Ishikawa (cell line): Measurements from ENCODE around the gene FAM162A.

Experiments
- CREB1 ChIP-seq: IDR thresholded peaks from 2 replicates; pipeline ENCODE4 v1.6.1; 2012; ENCODE audit warnings: low read depth
- EGR1 ChIP-seq: IDR thresholded peaks from 2 replicates; pipeline ENCODE4 v1.6.1; 2012
- EP300 ChIP-seq: IDR thresholded peaks from 2 replicates; pipeline ENCODE4 v1.6.1; 2012; ENCODE audit warnings: borderline replicate concordance
- FOXM1 ChIP-seq: IDR thresholded peaks from 2 replicates; pipeline ENCODE4 v1.6.1; 2012; ENCODE audit warnings: low read depth, borderline replicate concordance
- RAD21 ChIP-seq: IDR thresholded peaks from 2 replicates; pipeline ENCODE4 v1.6.1; 2012; ENCODE audit warnings: low read depth
- TAF1 ChIP-seq: IDR thresholded peaks from 2 replicates; pipeline ENCODE4 v1.6.1; 2012; ENCODE audit warnings: low read depth, mild to moderate bottlenecking
- TCF12 ChIP-seq: IDR thresholded peaks from 2 replicates; pipeline ENCODE4 v1.6.1; 2012; ENCODE audit warnings: low read depth
- TEAD4 ChIP-seq: IDR thresholded peaks from 2 replicates; pipeline ENCODE4 v1.6.1; 2012
- YY1 ChIP-seq: IDR thresholded peaks from 2 replicates; pipeline ENCODE4 v1.6.1; 2012; ENCODE audit warnings: low read depth
- ZBTB7A ChIP-seq: IDR thresholded peaks from 2 replicates; pipeline ENCODE4 v1.6.1; 2012; ENCODE audit warnings: low read depth
- TF ChIP-seq, protein P1 (sequence below): IDR thresholded peaks from 2 replicates; pipeline ENCODE4 v1.6.1; 2012
- TF ChIP-seq, protein P2 (sequence below): IDR thresholded peaks from 2 replicates; pipeline ENCODE4 v1.6.1; 2012; ENCODE audit warnings: low read depth, mild to moderate bottlenecking

DNA sequence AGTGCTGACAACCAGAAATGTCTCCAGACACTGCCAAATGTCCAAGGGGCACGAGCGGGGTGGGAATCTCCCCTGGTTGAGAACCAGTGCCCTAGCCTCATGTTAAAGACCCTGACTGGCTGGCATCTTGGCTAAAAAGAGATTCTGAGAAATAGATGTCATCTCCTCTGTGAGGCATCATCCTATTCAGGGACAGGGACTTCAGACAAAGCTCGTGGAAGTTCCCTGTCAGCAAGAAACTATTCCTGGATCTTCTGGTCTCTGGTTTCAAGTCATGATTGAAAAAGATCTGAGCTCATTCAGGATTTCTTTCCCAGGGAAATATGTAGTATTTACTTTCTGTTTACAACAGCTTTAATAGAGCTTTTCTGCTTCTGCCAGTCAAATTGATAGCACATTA lies 21.0 kb downstream of the FAM162A start:
- TF ChIP-seq, protein P1, sequence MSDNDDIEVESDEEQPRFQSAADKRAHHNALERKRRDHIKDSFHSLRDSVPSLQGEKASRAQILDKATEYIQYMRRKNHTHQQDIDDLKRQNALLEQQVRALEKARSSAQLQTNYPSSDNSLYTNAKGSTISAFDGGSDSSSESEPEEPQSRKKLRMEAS = no peak
- TF ChIP-seq YY1 = no peak
- no peak for TF ChIP-seq ZBTB7A
- TF ChIP-seq TEAD4 = no peak
- TF ChIP-seq EGR1 = no peak
- TF ChIP-seq TAF1 = no peak
- no peak for TF ChIP-seq EP300
- no peak for TF ChIP-seq TCF12
- no peak for TF ChIP-seq FOXM1
- TF ChIP-seq CREB1 = no peak
- TF ChIP-seq, protein P2, sequence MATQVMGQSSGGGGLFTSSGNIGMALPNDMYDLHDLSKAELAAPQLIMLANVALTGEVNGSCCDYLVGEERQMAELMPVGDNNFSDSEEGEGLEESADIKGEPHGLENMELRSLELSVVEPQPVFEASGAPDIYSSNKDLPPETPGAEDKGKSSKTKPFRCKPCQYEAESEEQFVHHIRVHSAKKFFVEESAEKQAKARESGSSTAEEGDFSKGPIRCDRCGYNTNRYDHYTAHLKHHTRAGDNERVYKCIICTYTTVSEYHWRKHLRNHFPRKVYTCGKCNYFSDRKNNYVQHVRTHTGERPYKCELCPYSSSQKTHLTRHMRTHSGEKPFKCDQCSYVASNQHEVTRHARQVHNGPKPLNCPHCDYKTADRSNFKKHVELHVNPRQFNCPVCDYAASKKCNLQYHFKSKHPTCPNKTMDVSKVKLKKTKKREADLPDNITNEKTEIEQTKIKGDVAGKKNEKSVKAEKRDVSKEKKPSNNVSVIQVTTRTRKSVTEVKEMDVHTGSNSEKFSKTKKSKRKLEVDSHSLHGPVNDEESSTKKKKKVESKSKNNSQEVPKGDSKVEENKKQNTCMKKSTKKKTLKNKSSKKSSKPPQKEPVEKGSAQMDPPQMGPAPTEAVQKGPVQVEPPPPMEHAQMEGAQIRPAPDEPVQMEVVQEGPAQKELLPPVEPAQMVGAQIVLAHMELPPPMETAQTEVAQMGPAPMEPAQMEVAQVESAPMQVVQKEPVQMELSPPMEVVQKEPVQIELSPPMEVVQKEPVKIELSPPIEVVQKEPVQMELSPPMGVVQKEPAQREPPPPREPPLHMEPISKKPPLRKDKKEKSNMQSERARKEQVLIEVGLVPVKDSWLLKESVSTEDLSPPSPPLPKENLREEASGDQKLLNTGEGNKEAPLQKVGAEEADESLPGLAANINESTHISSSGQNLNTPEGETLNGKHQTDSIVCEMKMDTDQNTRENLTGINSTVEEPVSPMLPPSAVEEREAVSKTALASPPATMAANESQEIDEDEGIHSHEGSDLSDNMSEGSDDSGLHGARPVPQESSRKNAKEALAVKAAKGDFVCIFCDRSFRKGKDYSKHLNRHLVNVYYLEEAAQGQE = no peak
- TF ChIP-seq RAD21 = no peak
